GF-D8 (cell line): Measurements from ENCODE around the gene ADAM11.

Source experiments
- DNase-seq: peaks from one replicate; lab custom pipeline; 2025; lab: John Stamatoyannopoulos, UW

ADAM11 gene

DNA sequence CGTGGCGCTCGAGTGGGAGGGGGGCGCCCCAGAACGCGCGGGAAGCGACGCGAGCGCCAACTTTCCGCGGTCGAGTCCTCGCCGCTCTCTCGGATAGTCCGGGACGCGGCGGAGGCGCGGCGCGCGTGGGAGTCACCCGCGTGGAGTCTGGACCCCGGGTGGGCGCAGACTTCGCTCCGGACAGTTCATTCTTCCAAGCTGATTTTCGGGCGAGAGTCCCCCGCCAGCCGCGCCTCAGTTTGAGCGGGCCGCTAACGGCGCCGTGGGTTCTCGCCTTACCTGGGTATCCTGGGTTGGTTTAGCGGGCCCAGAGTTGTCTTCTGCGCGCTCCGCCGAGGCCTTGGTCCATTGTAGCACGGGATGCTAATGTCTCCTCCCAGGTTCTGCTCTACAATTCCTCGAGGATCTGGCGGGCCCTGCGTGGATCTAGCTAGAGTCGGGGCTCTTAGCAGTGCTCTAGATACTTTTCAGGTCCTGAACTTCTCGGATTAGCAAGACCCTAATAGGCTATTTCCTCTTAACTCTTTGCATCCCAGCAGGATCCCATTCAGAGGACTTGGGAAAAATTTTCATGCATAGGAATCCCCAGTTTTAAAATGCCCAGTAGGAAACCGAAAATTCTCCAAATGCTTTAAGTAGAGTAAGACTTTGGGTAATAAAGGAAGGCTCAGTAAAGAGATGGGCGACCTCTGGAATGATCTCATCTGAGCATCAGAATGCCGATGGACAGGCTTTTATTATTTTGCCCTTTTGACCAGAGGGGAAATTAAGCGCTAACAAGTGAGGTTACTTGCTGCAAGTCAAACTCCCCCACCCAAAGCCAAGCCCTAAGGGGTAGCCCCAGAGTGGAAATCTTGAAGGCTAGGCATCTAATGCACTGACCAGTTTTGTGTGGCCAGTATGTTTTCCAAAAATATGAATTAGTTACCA, 71.8 kb downstream of the ADAM11 start:
- no peak for DNase-seq

DNA sequence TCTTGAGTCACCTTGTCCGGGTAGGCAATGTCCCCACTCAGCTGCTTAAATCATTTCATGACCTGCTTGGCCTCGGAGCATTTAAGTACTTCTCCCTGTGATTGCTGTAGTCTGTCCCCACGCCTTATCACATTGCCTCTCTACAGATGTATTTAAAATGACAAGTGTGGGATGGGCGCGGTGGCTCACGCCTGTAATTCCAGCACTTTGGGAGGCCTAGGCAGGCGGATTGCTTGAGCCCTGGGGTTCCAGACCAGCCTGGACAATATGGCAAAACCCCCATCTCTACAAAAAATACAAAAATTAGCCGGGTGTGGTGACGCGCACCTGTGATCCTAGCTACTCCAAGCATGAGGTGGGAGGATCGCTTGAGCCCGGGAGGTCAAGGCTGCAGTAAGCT, 72.6 kb downstream of the ADAM11 start:
- no peak for DNase-seq
